Neural progenitor cell (in vitro differentiated cells): ENCODE results near the gene REG4.

Source experiments
- EZH2 ChIP-seq: fragments of 200-600 bp; sonication (generic); IDR thresholded peaks from 2 replicates; pipeline ENCODE4 v1.6.1; 2017; ENCODE audit warnings: antibody characterized with exemption, mild to moderate bottlenecking, moderate library complexity
- TF ChIP-seq, protein P1 (sequence below): fragments of 200-600 bp; sonication (generic); IDR thresholded peaks from 2 replicates; pipeline ENCODE4 v1.5.1; 2017; ENCODE audit warnings: antibody characterized with exemption, mild to moderate bottlenecking

- TF ChIP-seq, protein P1, sequence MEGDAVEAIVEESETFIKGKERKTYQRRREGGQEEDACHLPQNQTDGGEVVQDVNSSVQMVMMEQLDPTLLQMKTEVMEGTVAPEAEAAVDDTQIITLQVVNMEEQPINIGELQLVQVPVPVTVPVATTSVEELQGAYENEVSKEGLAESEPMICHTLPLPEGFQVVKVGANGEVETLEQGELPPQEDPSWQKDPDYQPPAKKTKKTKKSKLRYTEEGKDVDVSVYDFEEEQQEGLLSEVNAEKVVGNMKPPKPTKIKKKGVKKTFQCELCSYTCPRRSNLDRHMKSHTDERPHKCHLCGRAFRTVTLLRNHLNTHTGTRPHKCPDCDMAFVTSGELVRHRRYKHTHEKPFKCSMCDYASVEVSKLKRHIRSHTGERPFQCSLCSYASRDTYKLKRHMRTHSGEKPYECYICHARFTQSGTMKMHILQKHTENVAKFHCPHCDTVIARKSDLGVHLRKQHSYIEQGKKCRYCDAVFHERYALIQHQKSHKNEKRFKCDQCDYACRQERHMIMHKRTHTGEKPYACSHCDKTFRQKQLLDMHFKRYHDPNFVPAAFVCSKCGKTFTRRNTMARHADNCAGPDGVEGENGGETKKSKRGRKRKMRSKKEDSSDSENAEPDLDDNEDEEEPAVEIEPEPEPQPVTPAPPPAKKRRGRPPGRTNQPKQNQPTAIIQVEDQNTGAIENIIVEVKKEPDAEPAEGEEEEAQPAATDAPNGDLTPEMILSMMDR = no peak
- TF ChIP-seq EZH2 = no peak
These were observed 18.4 kb upstream of the REG4 start for GRCh38 chr1:119829625-119830024.
